HepG2 (cell line): Measurements from ENCODE around the gene THSD8. TPM values are rescaled to one million over a fixed set of nuclear protein-coding genes. Genes with fewer than 3 reads are reported as not detected.

Experiments
- BCLAF1 ChIP-seq: fragments of 450-650 bp; IDR thresholded peaks from 2 replicates; pipeline ENCODE4 v1.6.1; 2017; ENCODE audit warnings: mild to moderate bottlenecking
- CEBPZ ChIP-seq: IDR thresholded peaks from 2 replicates; pipeline ENCODE4 v1.6.1; 2012; ENCODE audit warnings: low read length, improper control_type of control experiment
- CREBL2 ChIP-seq: sonication (generic); formaldehyde crosslinking; IDR thresholded peaks from 2 replicates; pipeline ENCODE4 v1.8.1; 2023; ENCODE audit warnings: missing genetic modification reagents, mild to moderate bottlenecking, borderline replicate concordance
- KDM4B ChIP-seq: sonication (generic); formaldehyde crosslinking; IDR thresholded peaks from 2 replicates; pipeline ENCODE4 v1.4.0; 2020; ENCODE audit warnings: missing genetic modification reagents
- MLXIP ChIP-seq: sonication (generic); formaldehyde crosslinking; IDR thresholded peaks from 2 replicates; pipeline ENCODE4 v1.9.0; 2021; ENCODE audit warnings: missing genetic modification reagents, borderline replicate concordance
- PAF1 ChIP-seq: IDR thresholded peaks from 2 replicates; pipeline ENCODE4 v1.6.1; 2016; ENCODE audit warnings: missing genetic modification reagents, missing compliant biosample characterization
- PCBP2 ChIP-seq: fragments of 200-400 bp; formaldehyde crosslinking; optimal IDR thresholded peaks from 2 replicates; pipeline ENCODE3; 2018; ENCODE audit warnings: low read length, low read depth; ENCODE audit not compliant: poor library complexity, severe bottlenecking
- RXRB ChIP-seq: IDR thresholded peaks from 2 replicates; pipeline ENCODE4 v1.6.1; 2016; ENCODE audit warnings: borderline replicate concordance, missing genetic modification reagents, missing compliant biosample characterization
- SMC3 ChIP-seq: IDR thresholded peaks from 2 replicates; pipeline ENCODE4 v1.6.1; 2011; ENCODE audit warnings: low read length, improper control_type of control experiment
- TARDBP ChIP-seq: sonication (generic); formaldehyde crosslinking; IDR thresholded peaks from 2 replicates; pipeline ENCODE4 v1.8.0; 2022; ENCODE audit warnings: mild to moderate bottlenecking, missing genetic modification reagents
- TOPORS ChIP-seq: sonication (generic); formaldehyde crosslinking; IDR thresholded peaks from 2 replicates; pipeline ENCODE4 v1.8.0; 2023; ENCODE audit warnings: mild to moderate bottlenecking, missing genetic modification reagents
- ZBTB2 ChIP-seq: sonication (generic); formaldehyde crosslinking; IDR thresholded peaks from 2 replicates; pipeline ENCODE4 v1.8.0; 2022; ENCODE audit warnings: low read depth, missing genetic modification reagents
- ZNF770 ChIP-seq: sonication (generic); formaldehyde crosslinking; IDR thresholded peaks from 2 replicates; pipeline ENCODE4 v1.5.0; 2020; ENCODE audit warnings: mild to moderate bottlenecking, missing genetic modification reagents
- polyA plus RNA-seq, 8 experiments: library from polyadenylated mRNA; depleted of rRNA in 3 of 8; stranded (reverse) in 7 of 8; unstranded in 1 of 8; fragments of >200 nt; fragmentation: Illumina TruSeq in 4 of 8; extraction: Trizol in 4 of 8; gene quantifications; 2 replicates each; pipeline versions ENCODE4 v1.2.1 to v1.2.3, GENCODE V29; 2011 to 2016; ENCODE audit warnings: low read depth in 4 of 8, missing spikeins in 1 of 8, mixed read lengths in 1 of 8; ENCODE audit not compliant: insufficient read depth in 1 of 8
- total RNA-seq, 5 experiments: library from RNA; depleted of rRNA; stranded (reverse); fragments of >200 nt; fragmentation: Illumina TruSeq; extraction: Trizol; gene quantifications; 2 replicates each; pipeline ENCODE4 v1.2.3, GENCODE V29; 2016; ENCODE audit warnings: low read depth in 1 of 5

Gene THSD8
- total and polyA plus RNA-seq, 2 of the 13 experiments (the other 11 are each of a cell fraction or from before 2014, with no cell fraction given), result 4.8 to 14.9 TPM

GRCh38 chr19:12777217-12778016 is 24.5 kb upstream of the THSD8 start (continued):
- no peak for TF ChIP-seq BCLAF1
- peak; percentile 51; the same call in 1 of the 2 replicates for TF ChIP-seq TARDBP (CRISPR knock-in tag)
- TF ChIP-seq SMC3, result peak; percentile 40; the same call in 1 of the 2 replicates
- no peak for TF ChIP-seq CREBL2 (CRISPR knock-in tag)
- no peak for TF ChIP-seq PAF1 (CRISPR knock-in tag)
- TF ChIP-seq PCBP2, result no peak
- TF ChIP-seq ZNF770 (CRISPR knock-in tag), result peak; percentile 29; the same call in 1 of the 2 replicates
- TF ChIP-seq CEBPZ, result no peak
- no peak for TF ChIP-seq MLXIP
- TF ChIP-seq RXRB (CRISPR knock-in tag), result 0 out of 2 replicates have a peak, but pooled peaks have one; percentile 15
- TF ChIP-seq ZBTB2 (CRISPR knock-in tag), result no peak
- TF ChIP-seq KDM4B (CRISPR knock-in tag), result no peak
- TF ChIP-seq TOPORS (CRISPR knock-in tag), result 0 out of 2 replicates have a peak, but pooled peaks have one; percentile 46
